GM19023 (cell line): ENCODE results near the gene SLC12A1.
"Not testable (repeated sequence)": the region's sequence is repeated elsewhere in the genome, so short reads cannot be mapped to it uniquely, and the experiment has no call there.

Experiments used
- ATAC-seq: cut with Tn5 transposase; IDR thresholded peaks from one replicate; pipeline ENCODE4 v1.9.1; 2021; ENCODE audit warnings: mild to moderate bottlenecking, moderate library complexity; ENCODE audit not compliant: unreplicated experiment

Gene SLC12A1

DNA sequence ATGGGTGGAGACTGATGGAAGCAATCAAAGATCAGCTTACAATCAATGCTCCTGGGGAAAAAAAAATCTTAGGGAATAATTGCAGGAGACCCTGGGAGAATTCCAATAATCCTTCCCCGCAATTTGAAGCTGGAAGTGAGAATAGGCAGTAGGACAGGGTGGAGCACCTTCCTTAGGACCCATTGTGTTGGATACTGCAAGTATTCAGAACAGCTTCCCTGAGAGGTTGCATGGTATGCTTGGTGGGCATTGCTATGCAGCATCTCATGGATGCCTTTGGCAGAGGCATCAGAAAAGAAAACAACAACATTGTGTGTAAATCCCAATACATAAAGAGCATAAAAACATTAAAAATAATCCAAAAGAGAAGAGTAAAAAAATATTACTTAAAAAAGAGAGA lies 100.5 kb downstream of the SLC12A1 start:
- ATAC-seq, result no peak

DNA sequence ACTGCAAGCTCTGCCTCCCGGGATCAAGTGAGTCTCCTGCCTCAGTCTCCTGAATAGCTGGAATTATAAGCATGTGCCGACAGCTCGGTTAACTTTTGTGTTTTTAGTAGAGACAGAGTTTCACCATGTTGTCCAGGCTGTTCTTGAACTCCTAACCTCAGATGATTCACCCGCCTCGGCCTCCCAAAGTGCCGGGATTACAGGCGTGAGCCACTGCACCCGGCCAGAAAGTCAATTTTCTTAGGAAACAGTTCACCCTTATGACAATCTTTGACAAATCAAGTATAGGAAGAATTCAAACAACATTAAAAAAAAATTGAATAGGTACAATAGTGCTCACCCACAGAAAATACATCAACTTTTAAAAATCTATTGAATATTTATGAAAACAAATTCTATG lies 101.5 kb downstream of the SLC12A1 start:
- ATAC-seq, result no peak

DNA sequence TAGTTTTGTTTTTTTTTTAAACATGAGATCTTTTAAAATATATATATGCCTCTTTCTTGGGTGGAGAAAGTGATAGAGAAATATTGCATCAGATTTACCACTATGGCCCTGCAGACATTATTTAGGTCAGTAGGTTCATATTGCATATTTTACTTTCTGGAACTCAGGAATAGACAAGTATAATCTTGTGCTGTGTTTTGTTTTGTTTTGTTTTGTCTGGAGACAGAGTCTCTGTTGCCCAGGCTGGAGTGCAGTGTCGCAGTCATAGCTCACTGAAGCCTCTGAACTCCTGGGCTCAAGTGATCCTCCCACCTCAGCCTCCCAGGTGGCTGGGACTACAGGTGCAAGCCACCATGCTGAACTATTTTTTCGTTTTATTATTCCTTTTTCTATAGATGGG lies 103.6 kb downstream of the SLC12A1 start:
- ATAC-seq, result no peak

DNA sequence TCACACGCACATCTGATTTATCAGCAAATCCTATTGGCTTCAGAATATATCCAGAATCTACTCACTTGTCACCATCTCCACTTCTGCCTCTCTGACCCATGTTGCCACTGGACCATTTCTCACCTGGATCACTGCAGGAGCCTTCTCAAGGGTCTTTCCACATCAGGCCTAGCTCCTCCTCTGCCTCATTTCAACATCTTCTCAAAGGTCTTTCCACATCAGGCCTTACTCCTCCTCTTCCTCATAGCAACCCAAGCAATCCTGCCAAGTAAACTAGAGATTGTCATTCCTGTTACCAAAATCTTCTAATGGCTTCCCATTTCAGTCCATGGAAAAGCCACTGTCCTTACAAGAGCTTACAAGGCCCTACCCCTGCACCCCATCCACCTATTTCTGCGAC lies 107.1 kb downstream of the SLC12A1 start:
- no peak for ATAC-seq

DNA sequence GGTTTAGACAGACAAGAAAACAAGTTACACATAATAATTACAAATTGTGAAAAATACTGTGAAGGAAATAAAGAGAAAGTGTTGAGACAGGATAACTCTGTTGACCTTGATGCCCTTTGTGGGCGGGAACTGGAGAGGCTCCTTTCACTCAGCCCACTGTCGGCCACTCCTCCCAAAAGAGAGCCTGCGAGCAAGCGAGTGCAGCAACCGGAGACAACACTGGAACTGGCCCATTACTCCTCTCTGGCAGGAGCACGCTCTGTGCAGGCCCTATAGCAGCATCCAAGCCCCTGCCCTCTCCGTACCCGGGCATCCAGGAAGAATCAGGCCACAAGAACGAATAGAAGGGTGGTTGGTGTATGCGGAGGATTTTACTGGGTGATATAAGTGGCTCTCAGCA lies 108.9 kb downstream of the SLC12A1 start:
- no peak for ATAC-seq

DNA sequence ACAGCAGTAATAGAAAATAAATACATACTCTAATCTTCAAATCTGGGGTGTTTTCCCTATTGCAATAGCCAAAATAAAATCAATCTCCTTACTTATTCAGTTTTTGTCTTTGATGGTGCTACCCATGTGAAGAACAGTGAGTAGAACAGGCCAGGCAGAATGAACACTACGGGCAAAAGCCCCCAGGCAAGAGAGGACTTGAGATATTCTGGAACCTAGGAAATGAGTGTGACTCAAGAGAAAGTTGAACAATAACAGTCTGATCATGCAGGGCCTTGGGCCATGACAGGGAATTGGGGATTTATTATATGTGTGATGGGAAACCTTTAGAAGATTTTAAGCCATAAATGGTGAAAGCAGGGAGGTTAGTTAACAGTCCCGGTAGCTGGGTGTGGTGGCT lies 111.1 kb downstream of the SLC12A1 start:
- no peak for ATAC-seq

DNA sequence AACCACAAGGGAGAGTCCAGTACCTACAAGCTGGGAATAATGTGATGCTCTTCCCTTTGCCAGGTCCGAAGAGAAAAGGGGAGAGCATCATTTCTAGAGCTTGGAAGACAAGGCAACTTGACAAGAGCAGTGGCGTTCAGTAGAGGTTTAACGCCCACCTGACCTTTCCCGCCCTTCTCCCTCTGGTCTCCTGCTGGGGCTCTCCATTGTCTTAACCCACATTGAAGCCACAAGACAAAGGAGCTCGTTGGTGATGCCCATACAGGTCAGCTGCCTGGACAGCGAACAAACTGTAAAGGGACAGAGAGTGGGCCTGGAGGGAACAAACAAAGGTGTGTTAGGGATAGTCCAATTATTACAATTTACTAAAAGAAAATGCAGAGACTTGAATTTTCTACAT lies 112.0 kb downstream of the SLC12A1 start:
- no peak for ATAC-seq

DNA sequence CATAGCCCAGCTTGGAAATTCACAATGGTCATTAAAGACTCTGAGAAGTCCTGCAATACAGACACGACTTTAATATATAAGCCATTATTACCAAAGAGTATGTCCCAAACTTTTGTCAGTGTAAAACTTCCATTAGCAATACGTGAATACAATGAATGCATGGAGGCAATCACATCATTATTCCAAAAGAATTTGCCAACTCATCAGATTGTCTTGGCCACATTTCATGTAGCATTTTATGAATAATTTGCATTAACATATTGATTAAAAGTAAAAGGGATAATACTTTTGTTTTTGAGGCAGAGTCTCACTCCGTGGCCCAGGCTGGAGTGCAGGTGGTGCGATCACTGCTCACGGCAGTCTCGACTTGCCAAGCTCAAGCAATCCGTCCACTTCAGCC lies 117.2 kb downstream of the SLC12A1 start:
- ATAC-seq, result no peak

DNA sequence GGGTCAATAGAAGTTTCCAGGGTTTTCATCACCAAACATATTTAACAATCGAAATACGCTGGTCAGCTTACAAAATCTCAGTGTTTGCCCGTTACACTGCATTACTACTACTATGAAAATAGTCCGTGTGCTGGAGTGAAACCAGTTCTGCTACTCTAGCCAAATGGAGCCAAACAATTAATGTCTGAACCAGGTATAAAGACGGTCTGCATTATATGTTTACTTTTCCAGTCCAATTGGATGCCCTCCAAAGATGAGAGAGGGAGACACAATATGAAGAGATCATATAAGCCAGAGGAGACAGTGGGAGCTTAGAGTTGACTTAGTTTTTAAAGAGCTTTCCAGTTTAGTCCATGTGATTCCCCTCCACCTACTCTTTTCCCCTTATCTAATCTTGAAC lies 118.8 kb downstream of the SLC12A1 start:
- ATAC-seq, result no peak

DNA sequence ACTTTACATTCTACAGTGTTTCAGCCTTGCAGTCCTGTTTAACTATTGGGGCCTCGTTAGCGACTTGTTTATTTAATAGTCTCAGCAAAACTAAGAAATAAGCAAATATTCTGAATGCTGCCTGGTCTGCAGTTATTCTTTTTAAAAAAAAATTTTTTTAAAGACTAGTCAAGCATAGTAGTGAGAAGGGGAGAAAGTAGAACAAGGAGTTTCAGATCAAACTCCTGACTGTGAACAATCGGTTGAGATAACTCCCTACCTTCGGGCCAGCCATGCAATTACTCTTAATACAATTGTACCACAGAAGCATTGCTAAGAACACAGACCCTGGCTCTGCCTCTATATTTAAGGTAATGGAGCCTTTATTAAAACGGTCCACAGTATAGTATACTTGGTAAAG lies 119.3 kb downstream of the SLC12A1 start:
- no peak for ATAC-seq

DNA sequence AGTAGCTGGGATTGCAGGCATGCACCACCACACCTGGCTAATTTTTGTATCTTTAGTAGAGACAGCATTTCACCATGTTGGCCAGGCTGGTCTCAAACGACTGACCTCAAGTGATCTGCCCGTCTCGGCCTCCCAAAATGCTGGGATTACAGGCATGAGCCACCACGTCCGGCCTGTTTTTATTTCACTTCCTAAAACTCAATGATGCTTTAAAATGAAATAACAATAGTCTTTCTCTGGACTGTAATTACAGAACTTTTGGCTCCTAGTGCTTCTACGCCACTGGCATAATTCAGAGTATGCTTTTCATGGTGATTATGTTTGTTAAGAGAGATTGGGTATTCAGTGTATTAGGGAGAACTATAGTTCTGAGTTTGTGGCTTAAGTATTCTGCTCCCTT lies 120.1 kb downstream of the SLC12A1 start:
- not testable (repeated sequence) for ATAC-seq

DNA sequence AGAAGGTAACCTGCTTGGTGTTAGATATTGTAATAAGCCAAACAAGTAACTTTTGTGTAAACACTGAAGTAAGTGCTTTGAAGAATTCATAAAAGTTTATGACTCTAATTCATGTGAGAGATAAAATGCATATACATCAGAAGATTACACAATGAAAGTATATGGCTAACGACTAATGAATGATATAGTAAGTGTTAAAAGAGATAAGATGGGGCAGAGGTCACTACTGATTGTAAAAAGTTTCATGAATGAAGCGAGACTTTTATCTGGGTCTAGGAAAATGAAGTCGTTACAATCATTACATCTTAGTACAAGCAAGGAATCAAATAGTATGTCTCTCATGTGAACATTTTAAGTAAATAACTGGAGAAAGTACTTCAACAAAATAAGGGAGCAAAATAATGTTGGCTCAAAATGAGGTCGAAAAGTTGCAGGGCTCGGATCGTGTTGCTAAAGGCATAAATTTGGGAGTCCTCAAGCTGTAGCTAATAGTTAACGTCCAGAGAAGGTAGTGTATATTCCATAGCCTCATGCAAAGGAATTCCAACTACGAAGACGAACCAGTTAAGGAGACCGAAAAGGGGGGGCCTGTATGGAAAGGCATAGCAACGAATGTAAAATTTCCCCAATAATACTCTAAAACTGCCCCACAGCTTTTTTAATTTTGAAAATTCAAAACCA lies 124.1 kb downstream of the SLC12A1 start:
- no peak for ATAC-seq

DNA sequence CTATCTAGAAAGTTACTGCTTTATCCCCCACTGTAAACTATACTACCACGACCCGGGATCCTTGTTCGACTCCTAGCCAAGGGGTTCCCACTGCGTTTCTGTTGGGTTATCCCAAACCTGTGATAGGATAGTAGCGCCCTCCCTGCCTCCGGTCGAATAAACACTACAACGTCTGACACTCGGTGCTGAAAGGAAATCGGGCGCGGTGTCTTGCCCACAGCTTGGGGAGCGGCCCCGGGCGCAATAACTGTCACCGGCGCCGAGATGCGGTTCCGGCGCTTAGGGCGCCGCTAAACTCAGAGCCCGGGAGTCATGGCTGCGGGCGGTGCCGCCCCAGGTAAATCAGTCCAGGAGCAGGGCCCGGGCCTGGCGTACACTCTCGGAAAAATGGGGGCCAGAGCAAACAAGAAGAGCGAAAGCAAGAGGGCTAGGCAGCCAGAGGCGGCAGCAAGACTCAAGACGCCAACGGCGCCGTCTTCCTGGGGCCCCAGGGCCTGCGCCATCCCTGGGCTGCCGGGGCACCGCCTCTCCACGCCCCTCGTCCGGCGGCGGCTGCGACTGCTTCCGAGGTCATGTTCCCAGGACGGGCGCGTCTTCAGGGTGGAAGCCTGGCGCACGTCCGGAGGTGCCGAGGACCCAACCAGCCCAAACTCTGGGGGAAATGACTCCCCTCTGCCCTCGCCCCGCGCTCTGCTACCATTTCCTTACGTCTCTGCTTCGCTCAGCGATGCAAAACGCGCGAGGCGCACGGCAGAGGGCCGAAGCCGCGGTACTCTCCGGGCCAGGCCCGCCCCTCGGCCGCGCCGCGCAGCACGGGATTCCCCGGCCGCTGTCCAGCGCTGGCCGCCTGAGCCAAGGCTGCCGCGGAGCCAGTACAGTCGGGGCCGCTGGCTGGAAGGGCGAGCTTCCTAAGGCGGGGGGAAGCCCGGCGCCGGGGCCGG lies 125.0 kb downstream of the SLC12A1 start, which contains the start of gene DUT:
Gene DUT (plus strand): TSS at position 575 of the 941 bp plus-strand sequence. CDS start 87 bp downstream, at position 662.
- ATAC-seq, result peak; percentile 89

DNA sequence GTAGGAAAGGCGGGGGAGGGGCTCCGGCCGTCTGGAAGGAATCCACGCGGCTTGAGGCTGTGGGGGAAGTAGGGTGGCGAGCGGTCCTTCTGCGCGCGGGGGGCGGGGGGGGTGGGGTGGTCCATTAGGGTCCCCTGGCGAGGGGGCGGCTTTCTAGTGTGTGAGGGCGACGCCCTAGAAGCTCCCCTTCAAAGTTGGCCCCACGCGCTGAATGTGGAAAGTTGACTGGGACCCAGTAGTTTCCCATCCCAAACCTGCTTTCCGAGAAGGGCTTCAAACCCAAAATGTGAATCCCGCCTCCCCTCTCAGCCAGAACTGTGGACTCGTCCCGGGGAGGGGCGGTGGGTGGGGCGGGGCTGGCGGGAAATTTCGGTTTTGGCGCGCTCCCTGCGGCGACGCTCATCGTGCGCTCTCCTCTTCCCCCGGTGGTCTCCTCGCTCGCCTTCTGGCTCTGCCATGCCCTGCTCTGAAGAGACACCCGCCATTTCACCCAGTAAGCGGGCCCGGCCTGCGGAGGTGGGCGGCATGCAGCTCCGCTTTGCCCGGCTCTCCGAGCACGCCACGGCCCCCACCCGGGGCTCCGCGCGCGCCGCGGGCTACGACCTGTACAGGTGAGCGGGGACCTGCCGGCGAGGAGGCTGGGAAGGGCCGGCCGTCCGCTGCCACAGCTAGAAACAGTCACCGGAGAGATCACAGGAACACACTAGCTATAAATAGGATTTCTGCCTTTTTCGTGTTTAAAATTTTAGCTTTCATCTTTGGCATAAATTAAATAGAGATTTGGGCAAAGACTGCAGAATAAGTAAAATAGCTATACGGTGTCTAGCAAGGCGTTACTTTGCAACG lies 125.9 kb downstream of the SLC12A1 start:
- peak; percentile 56 for ATAC-seq

DNA sequence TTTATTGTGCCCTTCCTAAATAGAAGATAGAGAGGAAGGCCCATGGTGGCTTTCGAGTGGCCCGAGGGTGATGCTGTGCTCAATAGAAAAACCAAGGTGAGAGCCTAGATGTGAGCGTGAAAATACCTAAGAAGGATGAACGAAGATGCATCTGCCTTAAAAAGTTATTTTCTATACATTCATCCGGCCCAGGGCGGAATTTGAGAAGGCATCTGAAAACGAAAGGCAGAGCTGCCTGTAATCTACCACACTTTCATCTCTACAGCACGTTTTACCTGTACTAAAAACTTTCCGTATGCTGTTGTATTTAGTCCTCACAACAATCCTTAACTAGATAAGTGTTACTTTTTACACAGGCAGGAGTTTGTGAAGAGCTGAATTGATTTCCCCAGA lies 126.5 kb downstream of the SLC12A1 start:
- ATAC-seq, result no peak

DNA sequence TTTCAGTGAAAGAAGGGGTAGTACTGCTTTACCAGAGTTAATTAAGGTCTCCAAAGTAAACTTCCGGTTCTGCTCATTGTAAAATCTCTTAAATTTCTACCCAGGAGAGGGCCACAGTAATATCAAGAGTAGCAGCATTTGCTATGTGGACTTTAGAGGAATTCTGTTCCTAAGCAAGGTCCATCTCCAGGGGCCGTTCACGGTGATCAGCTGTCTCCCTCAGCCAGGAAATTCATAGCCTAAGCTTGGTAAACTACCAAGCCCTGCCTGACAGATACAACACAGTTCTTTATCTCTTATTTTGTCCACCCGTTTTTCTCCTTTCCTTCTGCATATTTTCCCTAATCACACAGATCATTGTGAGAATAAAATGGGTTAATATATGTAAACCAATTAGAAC lies 127.4 kb downstream of the SLC12A1 start:
- no peak for ATAC-seq

DNA sequence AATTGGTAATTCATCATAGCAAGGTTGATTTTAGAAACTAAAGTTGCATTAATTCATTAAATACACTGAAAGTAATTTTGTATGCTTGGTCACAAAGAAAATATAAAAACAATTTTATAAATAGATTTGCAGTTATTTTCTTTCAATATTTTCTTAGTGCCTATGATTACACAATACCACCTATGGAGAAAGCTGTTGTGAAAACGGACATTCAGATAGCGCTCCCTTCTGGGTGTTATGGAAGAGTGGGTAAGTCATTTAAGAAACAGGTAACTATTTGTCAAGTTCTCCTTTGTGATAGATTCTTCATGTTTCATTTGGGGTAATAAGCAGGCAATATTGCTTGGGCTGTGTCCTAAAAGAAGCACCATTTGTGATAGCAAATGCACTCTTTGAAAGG lies 128.2 kb downstream of the SLC12A1 start:
- no peak for ATAC-seq

DNA sequence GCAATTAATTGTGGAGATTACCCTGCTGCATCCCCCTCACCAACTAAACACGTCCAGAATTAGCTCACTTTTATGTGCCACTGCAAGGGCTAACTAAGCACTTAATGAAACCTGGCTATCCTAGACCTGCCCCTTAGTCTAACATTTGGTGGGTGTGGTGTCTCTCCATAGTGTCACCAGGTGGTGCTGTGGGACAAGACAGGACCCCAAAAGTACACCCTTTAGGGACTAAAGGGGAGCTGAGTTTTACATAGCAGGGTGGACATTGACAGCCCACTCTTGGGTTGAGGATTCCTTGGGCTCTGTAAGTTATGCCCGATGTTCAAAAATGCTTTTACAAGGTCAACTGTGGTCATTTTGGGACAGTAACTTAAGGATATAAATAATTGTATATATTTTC lies 130.8 kb downstream of the SLC12A1 start:
- no peak for ATAC-seq

DNA sequence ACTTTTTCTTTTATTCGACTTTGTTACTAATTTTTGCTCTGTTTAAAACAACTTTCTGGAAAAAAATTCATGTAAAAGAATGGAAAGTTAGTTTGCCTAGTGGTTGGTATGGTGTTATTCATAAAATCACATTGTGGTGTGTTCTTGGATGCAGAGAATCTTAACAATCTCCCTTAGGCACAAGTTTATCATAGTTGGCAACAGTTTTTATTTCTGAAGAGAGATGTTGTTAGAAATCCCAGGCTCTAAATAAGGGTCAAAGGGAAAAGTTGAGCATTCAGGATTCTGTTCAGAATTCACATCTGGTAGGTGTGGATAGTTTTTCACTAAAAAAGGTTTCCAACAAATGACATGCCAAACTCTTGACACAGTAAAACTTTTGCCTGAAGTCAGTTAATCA lies 131.5 kb downstream of the SLC12A1 start:
- ATAC-seq, result no peak

DNA sequence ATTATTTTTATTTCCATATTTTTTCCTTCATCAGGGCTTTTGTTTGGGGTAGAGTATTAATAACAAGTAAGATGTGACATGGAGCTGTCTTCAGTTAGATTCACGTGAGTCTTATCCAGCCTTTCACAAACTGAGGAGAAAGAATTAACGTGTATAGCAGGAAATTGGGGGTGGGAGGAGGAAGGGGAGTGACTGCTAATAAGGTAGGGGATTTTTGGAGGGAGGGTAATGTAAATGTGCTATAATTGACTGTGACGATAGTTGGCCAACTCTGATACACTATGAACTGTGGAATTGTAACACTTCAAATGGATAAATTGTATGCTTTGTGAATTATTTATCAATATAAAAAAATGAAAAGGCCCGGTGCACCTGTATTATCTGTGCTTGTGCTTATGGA lies 134.0 kb downstream of the SLC12A1 start:
- ATAC-seq, result no peak

DNA sequence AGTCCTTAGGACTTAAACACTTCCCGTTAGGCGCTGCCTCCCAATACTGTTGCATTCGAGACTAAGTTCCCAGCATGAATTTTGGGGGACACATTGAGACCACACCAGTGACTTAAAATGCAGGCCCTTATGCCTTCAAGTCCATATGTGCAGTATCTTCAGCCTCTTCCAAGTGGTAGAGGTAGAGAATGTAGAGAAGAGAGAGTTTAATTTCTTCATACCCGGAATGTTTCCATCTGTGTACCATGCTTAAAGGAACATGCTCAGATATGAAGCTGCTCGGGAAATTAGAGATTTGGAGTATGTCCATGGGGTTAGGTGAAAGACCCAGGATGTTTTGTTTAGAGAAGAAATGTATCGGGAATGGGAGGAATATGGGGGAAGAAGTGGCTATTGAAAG lies 137.8 kb downstream of the SLC12A1 start:
- ATAC-seq, result no peak
